Central memory CD8-positive, alpha-beta T cell (primary cell): ENCODE data around the gene LGI4.

Experiments
- ATAC-seq: fragments of 150-1000 bp; cut with Tn5 transposase; replicated peaks from 2 replicates; pipeline ENCODE4 v1.10.0; 2022; ENCODE audit warnings: mild to moderate bottlenecking, moderate FRiP score, moderate number of reproducible peaks; ENCODE audit not compliant: poor library complexity, severe bottlenecking; ENCODE audit errors: extremely low read depth
- DNase-seq, 2 donors: peaks; one replicate each; pipeline ENCODE4 v3.0.0; 2021; ENCODE audit warnings: low spot score in 2 of 2
- H3K27ac Mint-ChIP-seq: one replicate; pipeline ENCODE4 v1.8.0; 2022; ENCODE audit warnings: low read depth, mild to moderate bottlenecking, moderate library complexity, mixed read lengths
- H3K27me3 Mint-ChIP-seq: one replicate; pipeline ENCODE4 v1.8.0; 2022; ENCODE audit warnings: mixed read lengths
- H3K36me3 Mint-ChIP-seq: one replicate; pipeline ENCODE4 v1.8.0; 2022; ENCODE audit warnings: mild to moderate bottlenecking, moderate library complexity, mixed read lengths; ENCODE audit not compliant: insufficient read depth
- H3K4me1 Mint-ChIP-seq: one replicate; pipeline ENCODE4 v1.8.0; 2022; ENCODE audit warnings: mixed read lengths
- H3K4me3 Mint-ChIP-seq: one replicate; pipeline ENCODE4 v1.8.0; 2022; ENCODE audit warnings: mild to moderate bottlenecking, moderate library complexity, mixed read lengths
- H3K9me3 Mint-ChIP-seq: one replicate; pipeline ENCODE4 v1.8.0; 2022; ENCODE audit warnings: mixed read lengths

The LGI4 gene

DNA sequence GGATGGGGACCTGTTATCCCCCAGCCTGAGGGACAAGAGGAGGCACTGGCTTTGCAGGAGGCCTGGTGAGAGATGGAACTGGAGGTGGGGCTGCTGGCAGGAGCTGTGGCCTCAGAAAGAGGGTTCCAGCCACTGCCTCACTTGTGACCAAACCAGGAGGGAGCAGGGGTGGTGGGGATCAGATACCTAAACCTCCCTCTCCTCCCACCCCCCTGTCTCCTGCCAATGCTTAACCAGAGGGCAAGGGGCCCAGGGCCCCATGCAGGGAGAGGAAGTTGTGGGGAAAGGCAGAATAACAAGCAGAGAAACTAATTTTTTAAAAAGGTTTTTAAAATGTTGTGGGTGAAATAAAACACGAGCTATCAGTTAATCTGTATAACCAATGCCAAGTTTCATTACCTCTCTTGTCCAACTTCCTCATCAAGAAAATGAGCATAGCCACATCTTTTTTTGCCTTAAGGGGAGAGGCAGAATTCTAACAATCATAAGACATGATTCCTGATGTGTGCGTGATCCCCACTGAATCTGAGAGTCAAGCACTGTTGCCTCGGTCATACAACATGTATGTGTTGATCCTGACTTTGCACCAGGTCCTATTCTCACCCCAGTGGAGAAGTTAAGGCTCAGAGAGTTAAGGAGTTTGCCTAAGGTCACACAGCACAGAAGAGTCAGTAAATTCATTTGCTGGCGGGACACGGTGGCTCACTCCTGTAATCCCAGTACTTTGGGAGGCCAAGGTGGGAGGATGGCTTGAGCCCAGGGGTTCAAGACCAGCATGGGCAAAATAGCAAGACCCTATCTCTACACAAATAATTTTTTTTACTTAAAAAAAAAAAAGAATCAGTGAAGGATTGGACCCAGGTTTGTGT is 32.6 kb upstream of the LGI4 start:
- Mint-ChIP-seq H3K4me3 (no peak overlapping the region), H3K27me3 (no peaks in the 10 kb centered on the region), H3K9me3 (no peaks in the 10 kb centered on the region), H3K27ac (peak overlapping the region; percentile 95), H3K4me1 (peaks cover 17% of the 10 kb centered on the region), H3K36me3 (peaks cover 57% of the 10 kb centered on the region)
- ATAC-seq = no peak
- peak in 1 of 2 donors; percentile 5 for DNase-seq

GRCh38 chr19:35166100-35167063 is 31.5 kb upstream of the LGI4 start:
- ATAC-seq (no peak), DNase-seq (peak in 1 of 2 donors; percentile 7)
- Mint-ChIP-seq H3K27me3 (no peaks in the 10 kb centered on the region), H3K36me3 (peaks cover 66% of the 10 kb centered on the region), H3K4me1 (peaks cover 25% of the 10 kb centered on the region), H3K27ac (peak overlapping the region; percentile 95), H3K9me3 (no peaks in the 10 kb centered on the region), H3K4me3 (no peak overlapping the region)

GRCh38 chr19:35165200-35166058 is 30.6 kb upstream of the LGI4 start:
- Mint-ChIP-seq H3K9me3 (no peaks in the 10 kb centered on the region), H3K27ac (peak overlapping the region; percentile 60), H3K36me3 (peaks cover 75% of the 10 kb centered on the region), H3K4me3 (no peak overlapping the region), H3K4me1 (peaks cover 28% of the 10 kb centered on the region), H3K27me3 (no peaks in the 10 kb centered on the region)
- ATAC-seq (no peak), DNase-seq (no peak)

- no peak overlapping the region for H3K4me3 Mint-ChIP-seq
- no peak for DNase-seq
- H3K27ac Mint-ChIP-seq = no peak overlapping the region
- H3K4me1 Mint-ChIP-seq = peaks cover 28% of the 10 kb centered on the region
- H3K9me3 Mint-ChIP-seq = no peaks in the 10 kb centered on the region
- H3K36me3 Mint-ChIP-seq = peaks cover 79% of the 10 kb centered on the region
- no peak for ATAC-seq
- H3K27me3 Mint-ChIP-seq = no peaks in the 10 kb centered on the region
Measured at GRCh38 chr19:35164418-35164817, 29.6 kb upstream of the LGI4 start.

GRCh38 chr19:35162471-35163326 is 27.8 kb upstream of the LGI4 start:
- DNase-seq (no peak), ATAC-seq (no peak)
- peaks cover 32% of the 10 kb centered on the region for H3K4me1 Mint-ChIP-seq
- no peaks in the 10 kb centered on the region for H3K9me3 Mint-ChIP-seq
- no peaks in the 10 kb centered on the region for H3K27me3 Mint-ChIP-seq
- H3K4me3 Mint-ChIP-seq = no peak overlapping the region
- H3K27ac Mint-ChIP-seq = peak overlapping the region; percentile 25
- peaks cover 83% of the 10 kb centered on the region for H3K36me3 Mint-ChIP-seq

- Mint-ChIP-seq H3K36me3 (peaks cover 78% of the 10 kb centered on the region), H3K27ac (no peak overlapping the region), H3K4me3 (no peak overlapping the region), H3K27me3 (no peaks in the 10 kb centered on the region), H3K4me1 (peaks cover 26% of the 10 kb centered on the region), H3K9me3 (no peaks in the 10 kb centered on the region)
- ATAC-seq (no peak), DNase-seq (no peak)
Measured at GRCh38 chr19:35161434-35161743, 26.5 kb upstream of the LGI4 start.

DNA sequence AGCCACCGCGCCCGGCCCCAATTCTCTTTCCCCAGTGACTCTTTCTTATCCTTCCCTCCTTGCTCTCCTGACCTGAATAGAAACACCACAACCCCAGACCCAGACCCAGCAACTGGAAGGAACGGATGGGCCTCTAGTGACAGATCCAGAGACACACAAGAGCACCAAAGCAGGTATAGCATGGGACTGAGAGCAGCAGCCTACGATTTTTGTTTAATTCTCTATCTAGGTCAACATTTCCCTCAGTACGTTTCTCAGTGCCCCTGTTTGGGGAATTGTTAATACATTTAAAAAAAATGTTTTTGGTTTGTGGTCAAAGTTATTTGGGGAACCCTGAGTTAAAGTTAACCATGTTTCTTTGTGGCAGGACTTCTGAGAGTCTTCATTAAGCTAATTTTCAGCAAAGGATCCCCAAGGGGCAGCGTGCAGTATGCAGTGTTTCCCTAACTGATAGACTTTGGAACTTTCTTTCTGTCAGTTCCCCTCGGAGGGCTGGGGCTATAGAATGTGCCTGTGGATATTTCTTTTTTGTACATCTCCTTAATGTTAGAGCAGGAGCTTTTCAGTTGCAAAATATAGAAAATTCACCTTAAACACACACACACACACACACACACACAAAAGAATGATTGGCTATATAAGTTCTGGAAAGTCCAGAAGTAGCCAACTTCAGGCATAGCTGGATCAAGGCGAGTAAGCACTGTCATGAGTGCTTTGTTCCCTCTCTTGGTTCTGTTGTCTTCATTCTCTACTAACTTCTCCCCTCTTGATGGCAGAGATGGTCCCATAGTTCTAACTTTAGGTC is 26.0 kb upstream of the LGI4 start:
- no peak overlapping the region for H3K27ac Mint-ChIP-seq
- DNase-seq (no peak), ATAC-seq (no peak)
- H3K9me3 Mint-ChIP-seq = no peaks in the 10 kb centered on the region
- no peak overlapping the region for H3K4me3 Mint-ChIP-seq
- H3K27me3 Mint-ChIP-seq = no peaks in the 10 kb centered on the region
- H3K4me1 Mint-ChIP-seq = peaks cover 30% of the 10 kb centered on the region
- H3K36me3 Mint-ChIP-seq = peaks cover 76% of the 10 kb centered on the region

DNA sequence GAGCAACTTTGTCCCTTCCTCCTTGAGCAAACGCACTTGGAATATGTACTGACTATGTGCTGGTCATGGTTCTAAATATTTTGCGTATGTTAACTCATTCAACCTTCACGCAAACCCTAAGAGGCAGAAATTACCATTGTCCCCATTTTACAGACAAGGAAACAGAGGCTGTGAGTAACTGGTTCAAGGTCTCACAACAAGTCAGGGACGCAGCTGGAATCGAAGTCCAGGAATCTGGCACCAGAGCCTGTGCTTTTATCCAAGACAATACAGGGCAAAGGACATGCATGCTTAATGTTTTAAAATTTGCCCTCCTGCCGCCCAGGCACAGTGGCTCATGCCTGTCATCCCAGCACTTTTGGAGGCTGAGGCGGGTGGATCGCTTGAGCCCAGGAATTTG is 24.7 kb upstream of the LGI4 start:
- Mint-ChIP-seq H3K27me3 (no peaks in the 10 kb centered on the region), H3K27ac (no peak overlapping the region), H3K9me3 (no peaks in the 10 kb centered on the region), H3K36me3 (peaks cover 75% of the 10 kb centered on the region), H3K4me1 (peaks cover 41% of the 10 kb centered on the region), H3K4me3 (no peak overlapping the region)
- DNase-seq (no peak), ATAC-seq (no peak)

GRCh38 chr19:35157431-35157830 is 22.6 kb upstream of the LGI4 start:
- DNase-seq (no peak), ATAC-seq (no peak)
- Mint-ChIP-seq H3K27me3 (no peaks in the 10 kb centered on the region), H3K4me3 (no peak overlapping the region), H3K27ac (no peak overlapping the region), H3K9me3 (no peaks in the 10 kb centered on the region), H3K4me1 (peaks cover 57% of the 10 kb centered on the region), H3K36me3 (peaks cover 61% of the 10 kb centered on the region)

DNA sequence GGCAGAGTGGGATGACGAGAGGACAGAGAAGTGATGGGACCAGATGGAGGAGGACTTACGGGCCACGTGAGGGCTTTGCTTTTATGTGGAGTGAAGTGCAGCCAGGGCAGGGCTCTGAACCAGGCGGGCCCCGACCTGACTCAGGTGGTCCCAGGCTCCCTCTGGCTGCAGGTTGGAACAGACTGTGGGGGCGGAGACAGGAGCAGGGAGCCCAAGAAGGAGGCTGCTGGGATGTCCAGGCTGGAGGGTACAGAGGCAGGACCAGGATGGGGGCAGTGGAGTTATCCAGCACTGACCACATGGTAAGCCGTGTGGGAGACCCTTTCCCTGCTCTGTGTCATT is 21.8 kb upstream of the LGI4 start:
- Mint-ChIP-seq H3K4me3 (peak overlapping the region; percentile 100), H3K4me1 (peaks cover 57% of the 10 kb centered on the region), H3K9me3 (no peaks in the 10 kb centered on the region), H3K27ac (peak overlapping the region; percentile 99), H3K36me3 (peaks cover 53% of the 10 kb centered on the region), H3K27me3 (no peaks in the 10 kb centered on the region)
- ATAC-seq = no peak
- DNase-seq = no peak

DNA sequence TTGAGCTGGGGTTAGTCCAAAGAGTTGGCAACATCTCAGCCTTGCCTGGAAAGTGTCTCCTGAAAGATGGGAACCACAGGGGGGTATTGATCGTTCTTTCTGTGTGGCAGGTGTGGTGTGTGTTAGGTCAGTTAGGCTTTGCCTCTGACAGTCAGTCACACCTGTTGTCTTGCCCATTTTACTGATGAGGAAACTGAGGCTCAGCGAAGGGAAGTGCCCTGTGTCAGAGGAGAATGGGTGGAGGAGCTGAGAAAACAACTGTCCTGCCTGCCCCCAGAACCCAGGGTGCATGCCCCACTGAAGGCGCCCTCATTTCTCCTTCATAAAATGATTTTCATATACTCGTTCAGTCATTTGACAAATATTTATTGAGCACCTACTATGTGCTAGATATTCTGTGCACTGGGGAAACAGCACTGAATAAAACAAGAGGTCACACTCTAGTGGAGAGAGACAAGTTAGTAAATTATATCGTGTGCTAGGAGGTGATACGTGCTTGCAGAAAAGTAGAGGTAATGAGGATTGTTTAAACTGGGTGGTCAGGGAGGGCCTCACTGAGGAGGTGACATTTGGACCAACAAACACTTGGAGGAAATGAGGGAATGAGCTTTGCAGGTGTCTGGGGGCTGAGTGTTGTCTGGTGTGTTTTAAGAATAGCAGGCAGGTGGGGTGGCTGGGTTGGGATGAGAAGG is 21.3 kb upstream of the LGI4 start:
- Mint-ChIP-seq H3K4me1 (peaks cover 51% of the 10 kb centered on the region), H3K27me3 (no peaks in the 10 kb centered on the region), H3K4me3 (peak overlapping the region; percentile 100), H3K9me3 (no peaks in the 10 kb centered on the region), H3K36me3 (peaks cover 50% of the 10 kb centered on the region), H3K27ac (peak overlapping the region; percentile 99)
- DNase-seq (no peak), ATAC-seq (no peak)
